Panc1 (cell line): ENCODE data around the gene ISM1. TPM values are rescaled to one million over a fixed set of nuclear protein-coding genes. Genes with fewer than 3 reads are reported as not detected.

Experiments used
- ATAC-seq: fragments of 200-7000 bp; cut with Tn5 transposase; 2 replicates; pipeline ENCODE4 v1.9.1; 2020; ENCODE audit warnings: mild to moderate bottlenecking, moderate library complexity
- BruUV-seq: library from RNA; stranded (reverse); fragments of 400-500 nt; replicated peaks from 2 replicates; lab custom pipeline; 2021; lab: Mats Ljungman, UMichigan
- CTCF ChIA-PET: fragments of 300-600 bp; sonication (Branson Sonifier 250); formaldehyde crosslinking; loops from one replicate; lab custom pipeline; 2022; ENCODE audit warnings: antibody characterized with exemption; lab: Charles Lee
- POLR2A ChIA-PET: fragments of 300-600 bp; sonication (Branson Sonifier 250); formaldehyde crosslinking; loops from one replicate; lab custom pipeline; 2022; ENCODE audit warnings: antibody characterized with exemption; lab: Charles Lee
- DNase-seq: peaks from one replicate; pipeline ENCODE4 v3.0.0-alpha.2; 2010; ENCODE audit warnings: low read depth, low spot score
- H3K27ac ChIP-seq: 2 replicates; pipeline ENCODE4 v1.5.1; 2011; ENCODE audit warnings: mild to moderate bottlenecking, low read length, inconsistent platforms
- H3K27me3 ChIP-seq: fragments of 200-500 bp; sonication (Bioruptor generic); 2 replicates; pipeline ENCODE4 v1.6.0; 2014; ENCODE audit warnings: low read length, inconsistent platforms; ENCODE audit not compliant: control insufficient read depth, insufficient read depth
- H3K36me3 ChIP-seq: fragments of 200-500 bp; sonication (Bioruptor generic); 2 replicates; pipeline ENCODE4 v1.5.1; 2014; ENCODE audit warnings: inconsistent platforms, mild to moderate bottlenecking, low read length, moderate library complexity; ENCODE audit not compliant: control insufficient read depth, insufficient read depth
- H3K4me1 ChIP-seq: 2 replicates; pipeline ENCODE4 v1.5.1; 2011; ENCODE audit warnings: inconsistent platforms, mild to moderate bottlenecking, low read length, moderate library complexity; ENCODE audit not compliant: control insufficient read depth, insufficient read depth
- H3K4me3 ChIP-seq, 2 experiments: 2 replicates each; pipeline ENCODE4 v1.5.1; 2011 to 2012; ENCODE audit warnings: low read depth in 2 of 2, low read length in 2 of 2, mild to moderate bottlenecking in 2 of 2, inconsistent platforms in 1 of 2, moderate library complexity in 1 of 2
- H3K9me3 ChIP-seq: fragments of 200-500 bp; sonication (Bioruptor generic); 2 replicates; pipeline ENCODE4 v1.5.1; 2014; ENCODE audit warnings: low read depth, mild to moderate bottlenecking, inconsistent platforms, low read length, moderate library complexity; ENCODE audit not compliant: control insufficient read depth, insufficient read depth
- CTCF ChIP-seq: fragments of 450-650 bp; IDR thresholded peaks from 2 replicates; pipeline ENCODE4 v1.5.1; 2017; ENCODE audit warnings: mild to moderate bottlenecking
- POLR2AphosphoS5 ChIP-seq: IDR thresholded peaks from 2 replicates; pipeline ENCODE4 v1.6.1; 2012; ENCODE audit warnings: mild to moderate bottlenecking, low read depth, low read length, moderate library complexity
- REST ChIP-seq, 2 experiments: IDR thresholded peaks; 2 replicates each; pipeline ENCODE4 v1.6.1; 2011 to 2012; ENCODE audit warnings: low read depth in 2 of 2, control low read depth in 1 of 2, low read length in 1 of 2, mild to moderate bottlenecking in 1 of 2, moderate library complexity in 1 of 2; ENCODE audit not compliant: insufficient read depth in 1 of 2
- SIN3A ChIP-seq: IDR thresholded peaks from 2 replicates; pipeline ENCODE4 v1.6.1; 2012; ENCODE audit warnings: low read depth, mild to moderate bottlenecking, low read length, moderate library complexity, borderline replicate concordance; ENCODE audit not compliant: insufficient read depth
- TCF7L2 ChIP-seq: IDR thresholded peaks from 2 replicates; pipeline ENCODE4 v1.6.1; 2011; ENCODE audit warnings: mild to moderate bottlenecking, low read depth, low read length, inconsistent platforms
- in situ Hi-C: cut with HindIII; loops from 2 replicates; pipeline ENCODE4 v1.10.0; 2016; ENCODE audit warnings: low sequenced_read_pairs, low pct_unique_long_range_greater_than_20kb
- intact Hi-C: fragments of 100-400 bp; cut with micrococcal nuclease; formaldehyde crosslinking; loops from one replicate; pipeline ENCODE4 v1.10.0; 2022; ENCODE audit not compliant: unreplicated experiment
- total RNA-seq: library from RNA; stranded (reverse); gene quantifications from one replicate; pipeline ENCODE4 v1.2.1, GENCODE V29; 2021; ENCODE audit not compliant: unreplicated experiment

ISM1 gene
- total RNA-seq, 1 experiment from 2014 or later, result not detected

- DNase-seq, result no peak
- CTCF ChIA-PET, result no interaction called here
- no peak for ATAC-seq
- H3K27ac ChIP-seq, result no peak overlapping the region
- H3K9me3 ChIP-seq, result no peaks in the 10 kb centered on the region
- TF ChIP-seq SIN3A (no peak), POLR2AphosphoS5 (no peak), CTCF (no peak), REST (IDR thresholded peaks at IDR 0.05; ENCODE audit: insufficient read depth in 1 of 2, low read depth in 2 of 2, low read length in 1 of 2) (no peak), TCF7L2 (no peak)
- no peak overlapping the region for H3K4me3 ChIP-seq
- intact Hi-C loops (no loop called here), in situ Hi-C loops (no loop called here)
- H3K27me3 ChIP-seq, result 0 out of 2 replicates have a peak, but pooled peaks cover 2% of the 10 kb centered on the region
- POLR2A ChIA-PET, result no interaction called here
- BruUV-seq, result no TSS peak
- no peaks in the 10 kb centered on the region for H3K36me3 ChIP-seq
- H3K4me1 ChIP-seq, result no peaks in the 10 kb centered on the region
Observed at GRCh38 chr20:13290724-13291123, 69.7 kb downstream of the ISM1 start.

- no peaks in the 10 kb centered on the region for H3K4me1 ChIP-seq
- intact Hi-C loops, result no loop called here
- 0 out of 2 replicates have a peak, but pooled peaks cover 2% of the 10 kb centered on the region for H3K27me3 ChIP-seq
- POLR2A ChIA-PET, result no interaction called here
- no peak for ATAC-seq
- no peaks in the 10 kb centered on the region for H3K9me3 ChIP-seq
- CTCF ChIA-PET, result no interaction called here
- no TSS peak for BruUV-seq
- in situ Hi-C loops, result no loop called here
- no peak overlapping the region for H3K27ac ChIP-seq
- TF ChIP-seq REST (IDR thresholded peaks at IDR 0.05; ENCODE audit: insufficient read depth in 1 of 2, low read depth in 2 of 2, low read length in 1 of 2) (no peak), TCF7L2 (no peak), SIN3A (no peak), POLR2AphosphoS5 (no peak), CTCF (no peak)
- H3K36me3 ChIP-seq, result no peaks in the 10 kb centered on the region
- no peak overlapping the region for H3K4me3 ChIP-seq
- DNase-seq, result no peak
Observed at GRCh38 chr20:13291157-13291556, 70.1 kb downstream of the ISM1 start.
